Panc1 (cell line): ENCODE results near the gene SPINDOC. TPM values are rescaled to one million over a fixed set of nuclear protein-coding genes. Genes with fewer than 3 reads are reported as not detected.

Experiments
- ATAC-seq: fragments of 200-7000 bp; cut with Tn5 transposase; 2 replicates; pipeline ENCODE4 v1.9.1; 2020; ENCODE audit warnings: mild to moderate bottlenecking, moderate library complexity
- BruUV-seq: library from RNA; stranded (reverse); fragments of 400-500 nt; replicated peaks from 2 replicates; lab custom pipeline; 2021; lab: Mats Ljungman, UMichigan
- CTCF ChIA-PET: fragments of 300-600 bp; sonication (Branson Sonifier 250); formaldehyde crosslinking; loops from one replicate; lab custom pipeline; 2022; ENCODE audit warnings: antibody characterized with exemption; lab: Charles Lee
- POLR2A ChIA-PET: fragments of 300-600 bp; sonication (Branson Sonifier 250); formaldehyde crosslinking; loops from one replicate; lab custom pipeline; 2022; ENCODE audit warnings: antibody characterized with exemption; lab: Charles Lee
- DNase-seq: peaks from one replicate; pipeline ENCODE4 v3.0.0-alpha.2; 2010; ENCODE audit warnings: low read depth, low spot score
- H3K27ac ChIP-seq: 2 replicates; pipeline ENCODE4 v1.5.1; 2011; ENCODE audit warnings: mild to moderate bottlenecking, low read length, inconsistent platforms
- H3K27me3 ChIP-seq: fragments of 200-500 bp; sonication (Bioruptor generic); 2 replicates; pipeline ENCODE4 v1.6.0; 2014; ENCODE audit warnings: low read length, inconsistent platforms; ENCODE audit not compliant: control insufficient read depth, insufficient read depth
- H3K36me3 ChIP-seq: fragments of 200-500 bp; sonication (Bioruptor generic); 2 replicates; pipeline ENCODE4 v1.5.1; 2014; ENCODE audit warnings: inconsistent platforms, mild to moderate bottlenecking, low read length, moderate library complexity; ENCODE audit not compliant: control insufficient read depth, insufficient read depth
- H3K4me1 ChIP-seq: 2 replicates; pipeline ENCODE4 v1.5.1; 2011; ENCODE audit warnings: inconsistent platforms, mild to moderate bottlenecking, low read length, moderate library complexity; ENCODE audit not compliant: control insufficient read depth, insufficient read depth
- H3K4me3 ChIP-seq, 2 experiments: 2 replicates each; pipeline ENCODE4 v1.5.1; 2011 to 2012; ENCODE audit warnings: low read depth in 2 of 2, low read length in 2 of 2, mild to moderate bottlenecking in 2 of 2, inconsistent platforms in 1 of 2, moderate library complexity in 1 of 2
- H3K9me3 ChIP-seq: fragments of 200-500 bp; sonication (Bioruptor generic); 2 replicates; pipeline ENCODE4 v1.5.1; 2014; ENCODE audit warnings: low read depth, mild to moderate bottlenecking, inconsistent platforms, low read length, moderate library complexity; ENCODE audit not compliant: control insufficient read depth, insufficient read depth
- POLR2AphosphoS5 ChIP-seq: IDR thresholded peaks from 2 replicates; pipeline ENCODE4 v1.6.1; 2012; ENCODE audit warnings: mild to moderate bottlenecking, low read depth, low read length, moderate library complexity
- SIN3A ChIP-seq: IDR thresholded peaks from 2 replicates; pipeline ENCODE4 v1.6.1; 2012; ENCODE audit warnings: low read depth, mild to moderate bottlenecking, low read length, moderate library complexity, borderline replicate concordance; ENCODE audit not compliant: insufficient read depth
- TCF7L2 ChIP-seq: IDR thresholded peaks from 2 replicates; pipeline ENCODE4 v1.6.1; 2011; ENCODE audit warnings: mild to moderate bottlenecking, low read depth, low read length, inconsistent platforms
- in situ Hi-C: cut with HindIII; loops from 2 replicates; pipeline ENCODE4 v1.10.0; 2016; ENCODE audit warnings: low sequenced_read_pairs, low pct_unique_long_range_greater_than_20kb
- intact Hi-C: fragments of 100-400 bp; cut with micrococcal nuclease; formaldehyde crosslinking; loops from one replicate; pipeline ENCODE4 v1.10.0; 2022; ENCODE audit not compliant: unreplicated experiment
- total RNA-seq: library from RNA; stranded (reverse); gene quantifications from one replicate; pipeline ENCODE4 v1.2.1, GENCODE V29; 2021; ENCODE audit not compliant: unreplicated experiment
- TF ChIP-seq, protein P1 (sequence below), 2 experiments: IDR thresholded peaks; 2 replicates each; pipeline ENCODE4 v1.6.1; 2011 to 2012; ENCODE audit warnings: low read depth in 2 of 2, control low read depth in 1 of 2, low read length in 1 of 2, mild to moderate bottlenecking in 1 of 2, moderate library complexity in 1 of 2; ENCODE audit not compliant: insufficient read depth in 1 of 2
- TF ChIP-seq, protein P2 (sequence below): fragments of 450-650 bp; IDR thresholded peaks from 2 replicates; pipeline ENCODE4 v1.5.1; 2017; ENCODE audit warnings: mild to moderate bottlenecking

SPINDOC gene
- total RNA-seq, 1 experiment from 2014 or later, result 59.1 TPM

DNA sequence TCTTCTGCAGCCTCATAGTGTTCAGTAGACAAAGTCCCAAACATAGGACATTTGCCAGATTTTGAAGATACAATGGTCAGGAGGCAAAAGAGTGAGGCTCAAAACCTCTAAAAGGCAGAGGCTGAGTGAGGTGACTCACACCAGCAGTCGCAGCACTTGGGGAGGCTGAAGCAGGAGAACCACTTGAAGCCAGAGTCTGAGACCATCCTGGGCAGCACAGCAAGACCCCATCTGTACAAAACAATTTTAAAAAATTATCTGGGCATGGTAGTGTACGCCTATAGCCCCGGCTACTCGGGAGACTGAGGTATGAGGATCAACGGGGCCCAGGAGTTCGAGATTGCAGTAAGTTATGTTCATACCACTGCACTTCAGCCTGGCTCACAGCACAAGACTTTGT lies 30.5 kb upstream of the SPINDOC start:
- Histone ChIP-seq H3K4me1 (no peaks in the 10 kb centered on the region), H3K9me3 (no peaks in the 10 kb centered on the region), H3K36me3 (no peaks in the 10 kb centered on the region), H3K27ac (no peak overlapping the region), H3K27me3 (no peaks in the 10 kb centered on the region), H3K4me3 (no peak overlapping the region)
- in situ Hi-C loops (no loop called here), intact Hi-C loops (no loop called here)
- ChIA-PET CTCF (no interaction called here), POLR2A (interaction anchor here (1.1 kb wide), 1 partner anchor 57 kb away, joined by 3 read pairs; no protein-coding TSS in a partner anchor)
- BruUV-seq, result no TSS peak
- TF ChIP-seq TCF7L2, result no peak
- TF ChIP-seq, protein P1, sequence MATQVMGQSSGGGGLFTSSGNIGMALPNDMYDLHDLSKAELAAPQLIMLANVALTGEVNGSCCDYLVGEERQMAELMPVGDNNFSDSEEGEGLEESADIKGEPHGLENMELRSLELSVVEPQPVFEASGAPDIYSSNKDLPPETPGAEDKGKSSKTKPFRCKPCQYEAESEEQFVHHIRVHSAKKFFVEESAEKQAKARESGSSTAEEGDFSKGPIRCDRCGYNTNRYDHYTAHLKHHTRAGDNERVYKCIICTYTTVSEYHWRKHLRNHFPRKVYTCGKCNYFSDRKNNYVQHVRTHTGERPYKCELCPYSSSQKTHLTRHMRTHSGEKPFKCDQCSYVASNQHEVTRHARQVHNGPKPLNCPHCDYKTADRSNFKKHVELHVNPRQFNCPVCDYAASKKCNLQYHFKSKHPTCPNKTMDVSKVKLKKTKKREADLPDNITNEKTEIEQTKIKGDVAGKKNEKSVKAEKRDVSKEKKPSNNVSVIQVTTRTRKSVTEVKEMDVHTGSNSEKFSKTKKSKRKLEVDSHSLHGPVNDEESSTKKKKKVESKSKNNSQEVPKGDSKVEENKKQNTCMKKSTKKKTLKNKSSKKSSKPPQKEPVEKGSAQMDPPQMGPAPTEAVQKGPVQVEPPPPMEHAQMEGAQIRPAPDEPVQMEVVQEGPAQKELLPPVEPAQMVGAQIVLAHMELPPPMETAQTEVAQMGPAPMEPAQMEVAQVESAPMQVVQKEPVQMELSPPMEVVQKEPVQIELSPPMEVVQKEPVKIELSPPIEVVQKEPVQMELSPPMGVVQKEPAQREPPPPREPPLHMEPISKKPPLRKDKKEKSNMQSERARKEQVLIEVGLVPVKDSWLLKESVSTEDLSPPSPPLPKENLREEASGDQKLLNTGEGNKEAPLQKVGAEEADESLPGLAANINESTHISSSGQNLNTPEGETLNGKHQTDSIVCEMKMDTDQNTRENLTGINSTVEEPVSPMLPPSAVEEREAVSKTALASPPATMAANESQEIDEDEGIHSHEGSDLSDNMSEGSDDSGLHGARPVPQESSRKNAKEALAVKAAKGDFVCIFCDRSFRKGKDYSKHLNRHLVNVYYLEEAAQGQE (IDR thresholded peaks at IDR 0.05; ENCODE audit: insufficient read depth in 1 of 2, low read depth in 2 of 2, low read length in 1 of 2), result no peak
- TF ChIP-seq, protein P2, sequence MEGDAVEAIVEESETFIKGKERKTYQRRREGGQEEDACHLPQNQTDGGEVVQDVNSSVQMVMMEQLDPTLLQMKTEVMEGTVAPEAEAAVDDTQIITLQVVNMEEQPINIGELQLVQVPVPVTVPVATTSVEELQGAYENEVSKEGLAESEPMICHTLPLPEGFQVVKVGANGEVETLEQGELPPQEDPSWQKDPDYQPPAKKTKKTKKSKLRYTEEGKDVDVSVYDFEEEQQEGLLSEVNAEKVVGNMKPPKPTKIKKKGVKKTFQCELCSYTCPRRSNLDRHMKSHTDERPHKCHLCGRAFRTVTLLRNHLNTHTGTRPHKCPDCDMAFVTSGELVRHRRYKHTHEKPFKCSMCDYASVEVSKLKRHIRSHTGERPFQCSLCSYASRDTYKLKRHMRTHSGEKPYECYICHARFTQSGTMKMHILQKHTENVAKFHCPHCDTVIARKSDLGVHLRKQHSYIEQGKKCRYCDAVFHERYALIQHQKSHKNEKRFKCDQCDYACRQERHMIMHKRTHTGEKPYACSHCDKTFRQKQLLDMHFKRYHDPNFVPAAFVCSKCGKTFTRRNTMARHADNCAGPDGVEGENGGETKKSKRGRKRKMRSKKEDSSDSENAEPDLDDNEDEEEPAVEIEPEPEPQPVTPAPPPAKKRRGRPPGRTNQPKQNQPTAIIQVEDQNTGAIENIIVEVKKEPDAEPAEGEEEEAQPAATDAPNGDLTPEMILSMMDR, result no peak
- DNase-seq (no peak), ATAC-seq (no peak)

DNA sequence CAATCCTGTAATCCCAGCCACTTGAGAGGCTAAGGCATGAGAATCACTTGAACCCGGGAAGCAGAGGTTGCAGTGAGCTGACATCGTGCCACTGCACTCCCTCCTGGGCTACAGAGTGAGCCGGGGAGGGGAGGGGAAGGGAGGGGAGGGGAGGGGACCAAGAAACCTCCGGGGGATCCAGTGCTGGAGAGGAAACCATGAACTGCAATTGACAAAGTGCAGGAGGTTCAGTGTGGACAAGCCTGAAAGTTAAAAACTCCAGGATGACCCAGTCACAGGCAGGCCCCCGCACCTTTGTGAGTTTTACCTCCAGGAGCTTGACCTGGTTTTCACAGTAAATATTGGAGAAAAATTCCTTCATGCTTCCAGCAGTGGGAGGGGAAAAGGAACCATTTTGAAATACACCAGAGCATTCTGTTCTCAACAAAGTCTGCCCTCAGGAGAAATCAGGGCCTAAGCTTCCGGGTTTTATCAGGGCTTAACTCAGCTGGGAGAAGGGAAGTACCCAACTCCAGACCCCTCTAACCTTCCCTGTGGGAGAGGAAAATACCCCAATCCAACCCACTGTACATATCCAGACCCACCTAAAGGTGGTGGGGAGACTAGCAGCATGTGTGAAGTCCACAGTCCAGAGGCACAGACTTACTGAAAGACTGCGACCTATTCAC lies 29.2 kb upstream of the SPINDOC start:
- in situ Hi-C loops (no loop called here), intact Hi-C loops (no loop called here)
- DNase-seq (no peak), ATAC-seq (peak; percentile 26; the same call in 1 of the 2 replicates)
- Histone ChIP-seq H3K27ac (no peak overlapping the region), H3K4me1 (no peaks in the 10 kb centered on the region), H3K36me3 (no peaks in the 10 kb centered on the region), H3K9me3 (no peaks in the 10 kb centered on the region), H3K27me3 (no peaks in the 10 kb centered on the region), H3K4me3 (no peak overlapping the region)
- POLR2A ChIA-PET, result no interaction called here
- TF ChIP-seq, protein P1 (IDR thresholded peaks at IDR 0.05; ENCODE audit: insufficient read depth in 1 of 2, low read depth in 2 of 2, low read length in 1 of 2), result no peak
- TF ChIP-seq, protein P2, result no peak
- no peak for TF ChIP-seq POLR2AphosphoS5
- no peak for TF ChIP-seq SIN3A
- TF ChIP-seq TCF7L2, result no peak
- CTCF ChIA-PET, result no interaction called here
- BruUV-seq, result no TSS peak
